Activated naive CD4-positive, alpha-beta T cell treated with anti-CD3 and anti-CD28 coated beads, Interleukin-2, amount 50 U/mL, for 24 hours (primary cell): Measurements from ENCODE around the gene AVPR2.

Experiments
- H3K27ac Mint-ChIP-seq: one replicate; pipeline ENCODE4 v1.8.0; 2021; ENCODE audit warnings: mild to moderate bottlenecking, mixed read lengths
- H3K27me3 Mint-ChIP-seq: one replicate; pipeline ENCODE4 v1.8.0; 2021; ENCODE audit warnings: mixed read lengths
- H3K36me3 Mint-ChIP-seq: one replicate; pipeline ENCODE4 v1.8.0; 2021; ENCODE audit warnings: mixed read lengths
- H3K4me1 Mint-ChIP-seq: one replicate; pipeline ENCODE4 v1.8.0; 2021; ENCODE audit warnings: mixed read lengths
- H3K4me3 Mint-ChIP-seq: one replicate; pipeline ENCODE4 v1.8.0; 2021; ENCODE audit warnings: mild to moderate bottlenecking, mixed read lengths
- H3K9me3 Mint-ChIP-seq: one replicate; pipeline ENCODE4 v1.8.0; 2021; ENCODE audit warnings: mixed read lengths

AVPR2 gene

DNA sequence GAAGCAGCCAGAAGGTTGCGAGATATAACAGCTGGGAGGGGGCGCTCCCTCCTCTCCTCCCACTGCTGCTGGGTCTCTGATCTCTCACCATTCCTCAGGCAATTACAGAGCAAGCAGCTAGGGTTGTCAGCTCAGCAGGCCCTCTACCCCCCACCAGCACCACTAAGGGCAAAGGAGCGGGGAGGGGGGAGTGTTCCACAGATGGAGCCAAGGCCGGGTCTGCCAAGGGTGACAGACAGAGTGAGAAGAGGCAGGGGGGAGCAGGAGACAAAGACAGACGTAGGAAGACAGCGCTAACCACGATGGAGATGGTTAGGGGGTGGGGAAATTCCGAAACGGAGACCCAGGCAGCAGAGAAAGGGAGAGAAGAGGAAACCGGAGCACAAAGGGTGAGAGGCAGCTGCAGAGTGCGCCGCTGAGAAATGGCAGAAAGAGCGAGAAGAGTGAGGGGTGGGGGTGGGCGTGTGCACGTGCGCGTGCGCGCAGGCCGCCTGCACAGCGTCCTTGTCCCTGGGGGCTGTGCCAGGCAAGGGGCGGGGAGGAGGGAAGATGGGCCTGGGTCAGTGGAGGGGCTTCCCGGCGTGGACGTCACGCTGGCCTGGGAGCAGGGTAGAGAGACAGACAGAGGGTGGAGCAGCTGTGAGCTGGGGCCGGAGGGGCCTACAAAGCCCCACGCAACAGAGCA, 25.4 kb upstream of the AVPR2 start:
- Mint-ChIP-seq H3K9me3 (no peaks in the 10 kb centered on the region), H3K27ac (no peak overlapping the region), H3K4me3 (peak overlapping the region; percentile 26), H3K27me3 (peaks cover 7% of the 10 kb centered on the region), H3K36me3 (no peaks in the 10 kb centered on the region), H3K4me1 (peaks cover 20% of the 10 kb centered on the region)

DNA sequence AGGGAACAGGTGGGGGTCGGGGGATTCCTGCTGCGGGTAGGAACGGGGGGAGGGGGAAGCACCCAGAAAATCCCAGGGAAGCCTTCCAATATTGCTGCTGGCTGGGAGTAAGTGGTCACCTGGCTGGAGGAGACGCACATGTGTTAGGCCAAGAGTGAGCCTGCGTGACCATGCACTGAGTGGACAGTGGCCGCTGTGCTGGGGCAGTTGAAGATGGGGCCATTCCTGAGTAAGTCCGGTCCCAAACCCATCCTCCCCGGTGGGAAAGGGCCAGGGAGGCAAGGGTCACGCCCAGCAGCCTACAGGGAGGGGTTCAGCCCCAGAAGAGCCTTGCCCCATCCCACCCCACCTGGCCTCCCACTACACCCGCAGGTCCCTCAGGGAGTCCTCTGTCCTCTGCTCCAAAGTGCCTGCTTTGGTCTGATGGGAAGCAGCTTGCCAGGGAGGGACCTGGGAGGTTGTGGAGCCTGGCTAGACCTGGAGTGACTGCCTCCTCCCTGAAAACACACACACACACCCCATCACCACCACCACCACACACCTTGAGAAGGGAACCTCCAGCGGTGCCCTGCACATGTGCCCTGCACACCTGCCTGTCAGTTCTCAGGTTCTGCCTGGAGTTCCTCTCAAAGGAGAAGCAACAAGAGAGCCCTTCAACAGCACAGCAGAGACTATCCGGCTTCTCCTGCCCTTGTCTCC, 24.6 kb upstream of the AVPR2 start:
- Mint-ChIP-seq H3K27me3 (peaks cover 6% of the 10 kb centered on the region), H3K9me3 (no peaks in the 10 kb centered on the region)

DNA sequence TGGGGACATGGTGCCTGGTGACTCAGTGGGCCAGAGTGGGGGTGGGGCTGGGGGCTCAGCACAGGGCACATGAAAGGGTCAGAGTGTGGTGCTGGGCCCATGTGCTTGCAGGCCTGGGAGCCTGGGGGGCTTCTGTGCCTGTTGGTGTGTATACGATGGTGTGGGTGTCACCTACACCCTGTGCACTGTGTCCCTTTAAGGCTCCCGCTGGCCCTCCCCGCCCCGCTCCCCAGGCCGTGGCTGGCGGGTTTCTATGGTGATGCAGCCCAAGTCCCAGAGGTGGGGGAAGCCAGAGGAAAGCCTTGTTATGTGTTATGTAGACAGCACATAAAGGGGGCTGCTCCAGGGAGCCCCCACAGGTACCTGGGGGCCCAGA, 24.0 kb upstream of the AVPR2 start:
- no peaks in the 10 kb centered on the region for H3K36me3 Mint-ChIP-seq
- H3K27me3 Mint-ChIP-seq = peaks cover 7% of the 10 kb centered on the region
- no peak overlapping the region for H3K27ac Mint-ChIP-seq
- H3K9me3 Mint-ChIP-seq = no peaks in the 10 kb centered on the region
- H3K4me3 Mint-ChIP-seq = no peak overlapping the region
- peaks cover 20% of the 10 kb centered on the region for H3K4me1 Mint-ChIP-seq

More for the DNA sequence above, 24.6 kb upstream of the AVPR2 start:
- Mint-ChIP-seq H3K36me3 (no peaks in the 10 kb centered on the region), H3K4me1 (peaks cover 20% of the 10 kb centered on the region), H3K4me3 (no peak overlapping the region), H3K27ac (no peak overlapping the region)

DNA sequence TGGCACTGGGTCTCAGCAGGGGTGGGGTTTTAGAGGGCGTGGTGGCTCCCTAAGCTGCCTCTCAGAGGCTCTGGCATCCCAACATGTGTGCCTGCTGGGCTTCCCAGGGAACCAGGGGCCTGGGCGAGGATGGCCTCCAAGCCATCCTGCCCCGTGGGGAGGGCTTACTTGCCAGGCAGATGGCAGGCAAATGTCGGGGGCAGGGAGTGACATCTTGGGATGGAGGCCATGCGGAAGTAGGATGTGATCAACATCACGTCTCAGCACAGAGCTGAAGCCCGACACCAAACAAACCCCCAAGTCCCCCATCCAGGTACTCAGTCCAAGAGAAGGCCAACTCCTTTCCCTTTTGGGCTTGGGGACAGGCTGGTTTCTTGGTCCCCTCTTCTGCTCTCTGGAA, 23.2 kb upstream of the AVPR2 start:
- Mint-ChIP-seq H3K4me3 (no peak overlapping the region), H3K27ac (no peak overlapping the region), H3K9me3 (no peaks in the 10 kb centered on the region), H3K36me3 (no peaks in the 10 kb centered on the region), H3K27me3 (peaks cover 7% of the 10 kb centered on the region), H3K4me1 (peaks cover 17% of the 10 kb centered on the region)

DNA sequence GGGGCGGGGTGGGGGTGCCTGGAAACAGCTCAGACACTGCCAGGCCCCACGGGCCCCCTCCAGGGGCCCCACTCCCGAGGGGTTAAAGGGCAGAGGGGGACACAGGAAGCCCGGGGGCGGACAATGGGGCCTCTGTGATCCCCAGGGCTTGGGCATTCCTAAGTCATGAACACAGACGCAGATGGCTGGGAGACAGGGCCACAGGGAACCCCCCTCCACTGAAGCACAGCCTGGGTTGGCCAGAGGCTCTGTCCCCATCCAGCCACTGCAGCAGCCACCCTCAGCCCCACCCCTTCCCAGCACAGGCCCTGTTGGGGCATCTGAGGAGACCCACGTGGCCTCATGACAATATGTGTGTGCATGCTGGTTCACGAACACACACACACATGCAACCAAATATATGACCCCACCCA, 22.4 kb upstream of the AVPR2 start:
- Mint-ChIP-seq H3K36me3 (no peaks in the 10 kb centered on the region), H3K4me3 (no peak overlapping the region), H3K4me1 (peaks cover 15% of the 10 kb centered on the region), H3K9me3 (no peaks in the 10 kb centered on the region), H3K27me3 (peaks cover 7% of the 10 kb centered on the region), H3K27ac (no peak overlapping the region)

DNA sequence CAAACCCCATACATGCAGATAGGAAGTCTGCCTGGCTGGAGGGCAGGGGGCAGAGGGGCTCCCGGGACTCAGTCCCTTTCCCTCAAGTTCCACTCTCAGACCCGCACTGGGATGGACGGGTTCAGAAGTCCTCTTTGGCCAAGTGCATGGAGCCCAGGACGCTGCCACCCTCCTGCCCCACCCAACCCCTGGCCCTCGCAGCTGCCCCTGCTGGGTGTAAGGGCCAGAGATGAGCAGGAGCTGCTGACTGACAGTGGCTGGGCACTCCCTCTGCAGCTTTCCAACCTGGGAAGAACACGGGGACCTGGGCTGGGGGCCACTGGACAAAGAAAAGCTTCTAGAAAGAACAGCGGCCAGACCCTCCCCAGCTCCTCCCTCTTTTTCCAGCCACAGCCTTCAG, 21.9 kb upstream of the AVPR2 start:
- Mint-ChIP-seq H3K27ac (no peak overlapping the region), H3K4me3 (no peak overlapping the region), H3K36me3 (no peaks in the 10 kb centered on the region), H3K27me3 (peaks cover 7% of the 10 kb centered on the region), H3K4me1 (peaks cover 15% of the 10 kb centered on the region), H3K9me3 (no peaks in the 10 kb centered on the region)

DNA sequence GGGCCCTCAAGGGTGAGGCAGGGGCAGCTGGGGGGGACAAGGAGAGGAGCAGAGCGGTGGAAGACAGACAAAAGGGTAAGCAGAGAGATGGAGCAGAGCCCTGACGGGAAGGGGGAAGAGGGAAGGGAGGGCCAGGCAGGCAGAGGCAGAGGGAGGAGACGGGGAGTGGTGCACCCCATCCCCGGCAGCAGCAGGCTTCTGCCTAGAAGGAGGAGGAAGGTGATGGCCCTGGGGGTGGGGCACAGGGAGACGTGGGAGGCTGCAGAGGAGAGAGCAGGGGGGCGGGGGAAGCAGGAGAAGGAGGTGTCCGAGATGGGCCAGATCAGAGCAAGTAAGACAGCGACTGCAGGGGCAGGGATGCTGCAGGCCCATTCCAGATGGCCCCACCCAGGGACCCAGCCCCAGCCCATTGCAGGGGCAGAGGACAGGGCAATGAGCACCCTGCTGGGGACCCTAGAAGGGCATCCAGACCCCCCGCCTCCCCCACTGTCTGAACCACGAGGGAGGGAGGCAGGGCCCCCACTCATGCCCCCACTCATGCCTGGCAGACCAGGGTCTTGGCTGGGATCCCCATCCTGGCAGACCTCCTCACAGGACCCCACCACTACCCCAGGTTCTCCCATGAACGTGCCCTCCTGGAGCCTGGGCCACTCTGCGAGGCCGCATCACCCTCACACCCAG, 21.2 kb upstream of the AVPR2 start:
- Mint-ChIP-seq H3K36me3 (no peaks in the 10 kb centered on the region), H3K27ac (no peak overlapping the region), H3K4me1 (peaks cover 9% of the 10 kb centered on the region), H3K9me3 (no peaks in the 10 kb centered on the region), H3K4me3 (no peak overlapping the region), H3K27me3 (peaks cover 7% of the 10 kb centered on the region)

DNA sequence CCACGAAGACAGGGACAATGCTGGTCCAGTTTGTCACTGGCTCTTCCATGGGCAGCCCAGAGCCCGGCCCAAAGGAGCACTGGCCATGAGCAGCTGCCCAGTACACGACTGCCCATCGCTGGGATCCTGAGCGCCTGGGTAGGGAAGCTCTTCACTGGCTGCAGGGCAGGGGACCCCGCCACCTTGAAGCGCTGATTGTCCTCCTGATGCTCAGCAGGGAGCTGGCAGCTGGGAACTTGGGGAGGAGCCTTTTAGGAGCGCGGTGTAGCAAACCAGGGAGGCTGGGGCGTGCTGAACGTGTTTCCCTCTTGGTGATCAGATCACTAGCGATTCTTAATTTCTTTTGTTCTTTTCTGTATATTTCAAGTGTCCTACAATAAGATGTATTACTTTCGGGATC, 20.3 kb upstream of the AVPR2 start:
- H3K27ac Mint-ChIP-seq = no peak overlapping the region
- H3K9me3 Mint-ChIP-seq = no peaks in the 10 kb centered on the region
- H3K4me1 Mint-ChIP-seq = peaks cover 3% of the 10 kb centered on the region
- peaks cover 5% of the 10 kb centered on the region for H3K27me3 Mint-ChIP-seq
- no peak overlapping the region for H3K4me3 Mint-ChIP-seq
- H3K36me3 Mint-ChIP-seq = no peaks in the 10 kb centered on the region

DNA sequence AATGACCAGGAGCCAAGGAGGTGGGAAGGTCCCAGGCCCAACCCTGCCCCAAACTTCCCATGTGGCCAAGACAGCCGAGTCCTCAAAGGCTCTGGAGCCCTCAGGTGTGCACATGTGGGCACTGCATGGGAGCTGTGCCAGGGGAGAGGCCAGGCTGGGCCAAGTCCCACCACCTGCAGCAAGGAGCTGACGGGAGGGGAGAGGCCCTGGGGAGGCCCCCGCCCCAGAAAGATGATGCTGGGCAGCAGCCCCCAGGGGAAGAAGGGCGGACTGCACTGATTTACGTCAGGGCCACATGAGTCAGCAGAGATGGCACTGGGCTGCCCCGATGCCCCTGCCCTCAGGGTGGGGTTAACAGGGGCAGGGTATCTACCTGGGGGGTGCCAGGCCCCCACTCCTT, 19.9 kb upstream of the AVPR2 start:
- Mint-ChIP-seq H3K36me3 (no peaks in the 10 kb centered on the region), H3K27ac (no peak overlapping the region), H3K4me1 (no peaks in the 10 kb centered on the region), H3K4me3 (peak overlapping the region; percentile 59), H3K9me3 (no peaks in the 10 kb centered on the region), H3K27me3 (peaks cover 4% of the 10 kb centered on the region)

DNA sequence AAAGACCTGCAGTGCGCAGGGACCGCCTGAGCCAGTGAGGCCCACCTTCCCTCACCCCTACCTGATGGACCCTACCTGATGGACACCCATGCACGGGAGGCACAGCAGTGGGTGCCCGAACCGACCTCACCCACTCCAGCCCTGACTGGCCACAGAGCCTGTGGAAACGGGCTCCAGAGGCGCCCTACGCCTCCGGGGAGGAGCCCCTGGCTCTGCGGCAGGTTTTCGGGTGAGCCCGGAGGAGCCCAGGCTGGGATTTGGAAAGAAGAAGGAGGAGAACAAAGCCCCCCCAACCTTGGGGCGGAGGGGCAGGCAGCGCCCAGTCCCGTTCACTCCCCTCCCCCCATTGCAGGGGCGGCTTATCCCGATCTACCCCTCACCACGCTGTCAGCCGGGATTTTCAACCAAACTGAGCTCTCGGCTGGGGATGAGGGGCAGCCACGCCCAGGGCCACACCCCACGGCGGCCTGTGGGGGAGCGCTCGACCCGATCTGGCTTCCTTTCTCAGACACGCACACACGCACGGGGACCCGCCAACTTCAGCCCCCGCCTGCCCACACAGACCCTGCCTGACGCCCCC, 19.2 kb upstream of the AVPR2 start:
- no peak overlapping the region for H3K4me3 Mint-ChIP-seq
- peaks cover 3% of the 10 kb centered on the region for H3K27me3 Mint-ChIP-seq
- no peaks in the 10 kb centered on the region for H3K36me3 Mint-ChIP-seq

DNA sequence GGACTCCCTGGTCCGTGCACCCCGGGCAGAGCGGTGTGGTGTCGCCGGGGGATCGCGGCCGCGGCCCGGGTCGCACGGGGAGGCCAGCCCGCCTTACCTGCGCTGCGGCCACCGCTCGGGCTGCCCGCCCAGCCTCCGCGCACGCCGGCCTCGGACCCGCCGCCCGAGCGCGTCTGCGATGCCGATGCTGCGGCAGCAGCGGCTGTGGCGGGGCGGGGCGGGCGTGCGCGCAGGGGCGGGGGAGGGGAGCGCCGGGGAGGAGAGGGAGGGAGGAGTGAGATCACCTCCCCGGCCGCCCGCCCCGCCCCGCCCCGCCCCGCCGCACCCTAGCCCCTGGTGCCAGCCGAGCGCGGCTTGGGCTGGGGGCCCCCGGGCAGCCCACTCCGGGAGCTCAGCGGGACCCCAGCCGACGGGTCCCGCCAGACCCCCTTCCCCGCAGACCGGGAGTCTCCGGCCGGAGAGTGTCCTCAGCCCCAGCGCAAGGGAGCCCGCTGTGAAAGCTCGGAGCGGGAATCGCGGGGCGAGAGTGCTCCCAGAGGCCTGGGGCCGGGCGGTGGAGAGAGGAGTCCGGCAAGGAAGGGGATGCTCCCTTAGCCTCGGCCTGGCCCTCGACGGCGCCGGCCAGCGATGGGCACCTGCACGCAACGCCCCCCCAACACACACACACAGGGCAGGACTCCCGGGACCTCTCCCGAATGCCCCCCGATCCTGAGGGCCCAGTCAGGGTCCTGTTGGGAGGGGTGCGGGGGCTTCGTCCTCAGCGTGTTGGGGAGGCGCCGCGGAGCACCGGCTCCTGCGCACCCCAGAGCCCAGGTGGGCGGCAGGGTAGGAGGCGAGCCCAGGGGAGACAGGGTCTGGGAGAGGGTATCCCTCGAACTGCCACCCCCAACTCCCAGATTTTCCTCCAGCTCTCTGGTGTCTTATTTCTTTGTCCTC, 18.2 kb upstream of the AVPR2 start, which contains the start of gene L1CAM:
Gene L1CAM (minus strand): TSS at position 206 of the 936 bp plus-strand sequence. CDS start 10,337 bp downstream, outside the sequence.
- Mint-ChIP-seq H3K36me3 (no peaks in the 10 kb centered on the region), H3K4me3 (peak within 1 kb of the TSS; percentile 59), H3K9me3 (no peaks in the 10 kb centered on the region), H3K27ac (no peak within 1 kb of the TSS), H3K4me1 (no peaks in the 10 kb centered on the region), H3K27me3 (peaks cover 3% of the 10 kb centered on the region)

More for the DNA sequence above, 19.2 kb upstream of the AVPR2 start:
- H3K9me3 Mint-ChIP-seq = no peaks in the 10 kb centered on the region
- H3K4me1 Mint-ChIP-seq = no peaks in the 10 kb centered on the region
- H3K27ac Mint-ChIP-seq = no peak overlapping the region

DNA sequence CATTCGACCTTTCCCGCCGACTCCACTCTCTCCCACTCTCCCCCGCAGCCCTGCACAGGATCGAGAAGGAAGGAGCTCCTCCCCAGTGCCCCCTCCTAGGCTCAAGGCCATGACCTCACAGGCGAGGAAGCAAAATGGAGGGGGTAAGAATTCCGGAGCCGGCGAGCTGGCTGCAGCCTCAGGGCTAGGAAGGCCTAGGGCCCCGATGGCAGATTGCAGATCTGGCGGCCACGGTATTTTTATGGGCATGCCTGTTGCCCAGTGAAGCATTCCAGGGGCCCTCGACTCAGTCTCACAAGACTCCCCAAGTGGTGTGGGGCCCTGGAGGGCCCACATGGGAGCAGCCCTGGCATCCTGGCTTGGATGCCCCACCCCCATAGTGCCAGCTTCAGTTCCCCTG, 17.6 kb upstream of the AVPR2 start:
- Mint-ChIP-seq H3K4me3 (no peak overlapping the region), H3K27me3 (peaks cover 3% of the 10 kb centered on the region), H3K4me1 (no peaks in the 10 kb centered on the region), H3K36me3 (no peaks in the 10 kb centered on the region), H3K27ac (no peak overlapping the region), H3K9me3 (no peaks in the 10 kb centered on the region)

DNA sequence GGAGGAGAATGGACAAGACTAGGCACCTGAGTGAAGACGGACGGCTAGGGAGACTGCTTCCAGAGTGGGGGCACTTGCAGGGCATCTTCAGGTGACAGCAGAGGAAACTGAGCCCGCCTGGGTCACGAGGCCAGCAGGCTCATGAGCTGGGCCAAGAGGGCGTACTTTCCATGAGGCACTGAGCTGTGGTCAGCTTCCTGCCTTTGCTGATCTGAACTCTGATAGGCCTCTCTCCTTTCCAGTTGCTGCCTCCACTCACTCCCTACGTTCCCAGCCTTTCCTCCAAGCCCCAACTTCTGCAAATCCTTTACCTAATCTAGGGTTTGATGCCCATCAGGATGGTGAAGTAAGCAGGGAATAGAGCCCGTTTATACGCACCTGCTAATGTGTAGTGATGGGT, 17.1 kb upstream of the AVPR2 start:
- H3K4me1 Mint-ChIP-seq = no peaks in the 10 kb centered on the region
- no peak overlapping the region for H3K27ac Mint-ChIP-seq
- H3K4me3 Mint-ChIP-seq = no peak overlapping the region
- H3K36me3 Mint-ChIP-seq = no peaks in the 10 kb centered on the region
- no peaks in the 10 kb centered on the region for H3K9me3 Mint-ChIP-seq
- H3K27me3 Mint-ChIP-seq = peaks cover 3% of the 10 kb centered on the region

DNA sequence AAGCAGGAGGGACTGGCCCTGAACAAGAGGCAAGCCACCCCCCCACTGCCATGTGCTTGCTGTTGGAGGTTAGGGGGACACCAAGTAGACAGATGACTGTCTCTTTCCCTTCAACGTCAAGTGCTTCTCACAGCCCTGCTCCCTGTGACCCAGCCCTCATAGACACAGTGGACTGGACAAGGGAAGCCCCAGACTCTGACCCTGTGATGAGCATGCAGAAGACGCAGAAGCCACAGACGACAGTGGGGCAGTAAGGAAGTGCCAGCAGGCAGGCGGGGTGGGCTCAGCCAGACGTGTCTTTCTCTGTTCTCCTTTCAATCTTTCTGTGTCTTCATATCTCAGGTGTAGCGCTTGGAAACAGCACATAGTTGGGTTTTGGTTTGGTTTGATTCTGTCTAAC, 16.1 kb upstream of the AVPR2 start:
- Mint-ChIP-seq H3K9me3 (no peaks in the 10 kb centered on the region), H3K4me1 (no peaks in the 10 kb centered on the region), H3K27me3 (peaks cover 3% of the 10 kb centered on the region), H3K36me3 (no peaks in the 10 kb centered on the region), H3K4me3 (no peak overlapping the region), H3K27ac (no peak overlapping the region)

DNA sequence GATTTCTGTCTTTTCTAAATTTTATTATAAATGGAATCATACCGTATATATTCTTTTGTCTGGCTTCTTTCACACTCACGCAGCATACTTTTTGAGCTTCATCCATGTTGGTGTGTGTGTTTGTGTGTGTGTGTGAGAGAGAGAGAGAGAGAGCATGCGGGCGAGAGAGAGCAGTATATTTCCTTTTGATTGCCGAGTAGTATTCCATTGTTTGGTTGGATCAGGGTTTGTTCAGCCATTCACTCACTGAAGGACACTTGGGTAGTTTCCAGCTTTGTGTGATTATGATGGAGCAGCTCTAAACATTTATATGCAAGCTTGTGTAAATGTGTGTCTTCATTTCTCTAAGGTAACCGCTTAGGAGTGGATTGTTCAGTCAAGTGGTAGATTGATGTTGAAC, 15.3 kb upstream of the AVPR2 start:
- H3K27me3 Mint-ChIP-seq = peaks cover 3% of the 10 kb centered on the region

More for the DNA sequence above, 15.3 kb upstream of the AVPR2 start:
- no peak overlapping the region for H3K4me3 Mint-ChIP-seq
- H3K4me1 Mint-ChIP-seq = no peaks in the 10 kb centered on the region
- no peaks in the 10 kb centered on the region for H3K9me3 Mint-ChIP-seq
- no peaks in the 10 kb centered on the region for H3K36me3 Mint-ChIP-seq
- H3K27ac Mint-ChIP-seq = no peak overlapping the region
